GM23248 (cell line): ENCODE results near the gene DNAJB5.

Experiments
- EZH2 ChIP-seq: fragments of 200-600 bp; sonication (generic); IDR thresholded peaks from 2 replicates; pipeline ENCODE4 v1.6.1; 2018; ENCODE audit warnings: antibody characterized with exemption, mild to moderate bottlenecking; ENCODE audit not compliant: insufficient read depth, poor library complexity, severe bottlenecking
- EZH2phosphoT487 ChIP-seq: fragments of 200-600 bp; sonication (generic); IDR thresholded peaks from 2 replicates; pipeline ENCODE4 v1.6.1; 2018; ENCODE audit warnings: antibody characterized with exemption, moderate library complexity, mild to moderate bottlenecking, low read depth; ENCODE audit not compliant: insufficient read depth

DNA sequence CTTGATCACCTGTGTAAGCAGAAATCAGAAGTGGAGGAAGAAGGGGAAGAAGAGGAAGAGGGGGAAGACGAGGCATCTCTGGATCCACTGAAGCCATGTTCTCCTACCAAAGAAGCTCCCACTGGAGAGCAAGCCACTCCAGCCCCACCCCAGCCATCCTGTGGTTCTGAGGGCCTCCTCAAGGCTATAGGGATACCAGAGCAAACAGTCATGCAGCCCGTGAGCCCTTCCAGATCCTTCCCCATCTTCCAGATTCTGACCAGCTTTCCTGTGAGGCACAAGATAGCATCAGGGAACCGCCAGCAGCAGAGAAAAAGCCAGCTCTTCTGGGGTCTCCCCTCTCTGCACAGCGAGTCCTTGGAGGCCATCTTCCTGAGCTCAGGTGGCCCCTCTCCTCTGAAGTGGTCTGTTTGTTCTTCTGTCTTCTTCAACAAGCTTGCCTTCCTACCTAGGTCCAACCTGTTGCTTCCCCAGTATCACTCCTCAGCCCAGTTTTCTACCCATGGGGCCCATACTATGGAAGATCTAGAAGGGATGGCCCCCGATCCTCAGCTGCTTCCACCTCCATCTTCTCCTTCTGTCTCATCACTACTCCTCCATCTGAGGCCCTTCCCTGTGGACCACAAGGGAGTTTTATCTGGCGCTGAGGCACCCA lies 53.5 kb downstream of the DNAJB5 start:
- TF ChIP-seq EZH2 (no peak), EZH2phosphoT487 (no peak)
